Measurements from ENCODE around the gene SPATA4. TPM values are rescaled to one million over a fixed set of nuclear protein-coding genes. Genes with fewer than 3 reads are reported as not detected.

The SPATA4 gene
- total and polyA plus RNA-seq, 2 of the 13 experiments (the other 11 are each of a cell fraction or from before 2014, with no cell fraction given): not detected

DNA sequence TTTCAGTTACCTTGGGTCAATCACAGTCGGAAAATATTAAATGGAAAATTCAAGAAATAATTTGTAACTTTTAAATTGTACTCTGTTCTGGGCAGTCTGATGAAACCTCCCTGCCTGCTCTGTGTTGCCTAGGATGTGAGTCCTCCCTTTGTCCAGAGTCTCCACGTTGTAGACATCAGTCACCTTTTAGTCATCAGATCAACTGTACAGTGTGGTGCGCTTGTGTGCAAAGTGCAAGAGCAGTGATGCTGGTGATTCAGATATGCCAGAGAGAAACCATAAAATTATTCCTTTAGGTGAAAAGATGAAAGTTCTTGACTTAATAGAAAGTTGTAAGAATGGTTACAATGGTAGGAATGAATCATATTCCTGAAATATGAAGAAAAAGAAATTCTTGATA is 1.4 kb downstream of the SPATA4 start:
- Histone ChIP-seq H3K27ac (ENCODE audit: extremely low read length, insufficient read depth, low read length) (no peak overlapping the region), H3K9me3 (ENCODE audit: low read length) (no peaks in the 10 kb centered on the region), H4K20me1 (ENCODE audit: insufficient read depth, low read length) (no peaks in the 10 kb centered on the region), H3K4me2 (ENCODE audit: low read depth, low read length) (no peak overlapping the region), H2AFZ (ENCODE audit: low read length) (no peak overlapping the region), H3K27me3 (ENCODE audit: control insufficient read depth in 1 of 2, insufficient read depth in 2 of 2, low read length in 2 of 2) (peaks cover 0 to 12% of the 10 kb centered on the region in 2 experiments; a peak in 2 of 5 replicates), H3K4me1 (ENCODE audit: insufficient read depth, low read length) (no peaks in the 10 kb centered on the region; the same call in 1 of the 2 replicates), H3K79me2 (ENCODE audit: insufficient read depth, low read length) (no peaks in the 10 kb centered on the region), H3K9ac (ENCODE audit: insufficient read depth, low read depth, low read length) (no peak overlapping the region), H3K36me3 (replicated peaks in 1 of 2; ENCODE audit: control insufficient read depth in 1 of 2, insufficient read depth in 2 of 2, low read length in 2 of 2) (no peaks in the 10 kb centered on the region), H3K4me3 (replicated peaks in 1 of 3; ENCODE audit: insufficient read depth in 1 of 3, low read depth in 2 of 3, low read length in 3 of 3) (no peak overlapping the region)
- WGBS (ENCODE audit: low lambda C conversion rate): 51% methylated on average over 3 of the region's 3 CpGs
- POLR2A ChIA-PET: no interaction called here
- CTCF ChIA-PET (ENCODE audit: low intra/inter-chr PET ratio, low total read pairs): no interaction called here
- in situ Hi-C loops (cut with HindIII; ENCODE audit: extremely low pct_ligation_motif_present, low pct_unique_long_range_greater_than_20kb) (loop anchor here (10.0 kb wide), 1 partner anchor 121 kb away; the partner anchor contains the start of gene SPCS3), intact Hi-C loops (cut with micrococcal nuclease; ENCODE audit: unreplicated experiment) (no loop called here)
- BruUV-seq (replicated peaks): no TSS peak
- DNase-seq (ENCODE audit: low spot score) (no peak), ATAC-seq (no peak), FAIRE-seq (no peak)
- no peak for TF ChIP-seq ELF3 (CRISPR knock-in tag; IDR thresholded peaks at IDR 0.05)
- TF ChIP-seq ZNF572 (CRISPR knock-in tag; IDR thresholded peaks at IDR 0.05): no peak
- no peak for TF ChIP-seq HMGXB3 (CRISPR knock-in tag; IDR thresholded peaks at IDR 0.05; ENCODE audit: borderline replicate concordance)
- TF ChIP-seq ZNF17 (CRISPR knock-in tag; IDR thresholded peaks at IDR 0.05): no peak
- TF ChIP-seq ZNF589 (CRISPR knock-in tag; conservative IDR thresholded peaks at IDR 0.05): no peak
- no peak for TF ChIP-seq ZNF883 (CRISPR knock-in tag; IDR thresholded peaks at IDR 0.05; ENCODE audit: not compliant biosample characterization)
- TF ChIP-seq MAZ (IDR thresholded peaks at IDR 0.05; ENCODE audit: borderline replicate concordance, low read depth, low read length): no peak
- TF ChIP-seq MAZ (CRISPR knock-in tag; IDR thresholded peaks at IDR 0.05; ENCODE audit: low read depth): no peak
- TF ChIP-seq CEBPG (CRISPR knock-in tag; IDR thresholded peaks at IDR 0.05): no peak
- TF ChIP-seq, protein P1, sequence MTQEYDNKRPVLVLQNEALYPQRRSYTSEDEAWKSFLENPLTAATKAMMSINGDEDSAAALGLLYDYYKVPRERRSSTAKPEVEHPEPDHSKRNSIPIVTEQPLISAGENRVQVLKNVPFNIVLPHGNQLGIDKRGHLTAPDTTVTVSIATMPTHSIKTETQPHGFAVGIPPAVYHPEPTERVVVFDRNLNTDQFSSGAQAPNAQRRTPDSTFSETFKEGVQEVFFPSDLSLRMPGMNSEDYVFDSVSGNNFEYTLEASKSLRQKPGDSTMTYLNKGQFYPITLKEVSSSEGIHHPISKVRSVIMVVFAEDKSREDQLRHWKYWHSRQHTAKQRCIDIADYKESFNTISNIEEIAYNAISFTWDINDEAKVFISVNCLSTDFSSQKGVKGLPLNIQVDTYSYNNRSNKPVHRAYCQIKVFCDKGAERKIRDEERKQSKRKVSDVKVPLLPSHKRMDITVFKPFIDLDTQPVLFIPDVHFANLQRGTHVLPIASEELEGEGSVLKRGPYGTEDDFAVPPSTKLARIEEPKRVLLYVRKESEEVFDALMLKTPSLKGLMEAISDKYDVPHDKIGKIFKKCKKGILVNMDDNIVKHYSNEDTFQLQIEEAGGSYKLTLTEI (CRISPR knock-in tag; conservative IDR thresholded peaks at IDR 0.05): no peak
- no peak for TF ChIP-seq ZNF33A (CRISPR knock-in tag; IDR thresholded peaks at IDR 0.05; ENCODE audit: borderline replicate concordance)
- TF ChIP-seq, protein P2, sequence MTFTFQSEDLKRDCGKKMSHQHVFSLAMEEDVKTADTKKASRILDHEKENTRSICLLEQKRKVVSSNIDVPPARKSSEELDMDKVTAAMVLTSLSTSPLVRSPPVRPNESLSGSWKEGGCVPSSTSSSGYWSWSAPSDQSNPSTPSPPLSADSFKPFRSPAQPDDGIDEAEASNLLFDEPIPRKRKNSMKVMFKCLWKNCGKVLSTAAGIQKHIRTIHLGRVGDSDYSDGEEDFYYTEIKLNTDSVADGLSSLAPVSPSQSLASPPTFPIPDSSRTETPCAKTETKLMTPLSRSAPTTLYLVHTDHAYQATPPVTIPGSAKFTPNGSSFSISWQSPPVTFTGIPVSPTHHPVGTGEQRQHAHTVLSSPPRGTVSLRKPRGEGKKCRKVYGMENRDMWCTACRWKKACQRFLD (CRISPR knock-in tag; IDR thresholded peaks at IDR 0.05; ENCODE audit: borderline replicate concordance): no peak
- TF ChIP-seq MXI1 (IDR thresholded peaks at IDR 0.05; ENCODE audit: borderline replicate concordance, low read depth, low read length): no peak
- no peak for TF ChIP-seq ZNF747 (CRISPR knock-in tag; IDR thresholded peaks at IDR 0.05; ENCODE audit: borderline replicate concordance)
- no peak for TF ChIP-seq CHD4 (IDR thresholded peaks at IDR 0.05; ENCODE audit: borderline replicate concordance, low read length)
- TF ChIP-seq KDM4B (CRISPR knock-in tag; IDR thresholded peaks at IDR 0.05): no peak
- no peak for TF ChIP-seq PCBP1 (IDR thresholded peaks at IDR 0.05; ENCODE audit: borderline replicate concordance, low read depth, low read length)
